ENCODE results near the gene TMEM9.

DNA sequence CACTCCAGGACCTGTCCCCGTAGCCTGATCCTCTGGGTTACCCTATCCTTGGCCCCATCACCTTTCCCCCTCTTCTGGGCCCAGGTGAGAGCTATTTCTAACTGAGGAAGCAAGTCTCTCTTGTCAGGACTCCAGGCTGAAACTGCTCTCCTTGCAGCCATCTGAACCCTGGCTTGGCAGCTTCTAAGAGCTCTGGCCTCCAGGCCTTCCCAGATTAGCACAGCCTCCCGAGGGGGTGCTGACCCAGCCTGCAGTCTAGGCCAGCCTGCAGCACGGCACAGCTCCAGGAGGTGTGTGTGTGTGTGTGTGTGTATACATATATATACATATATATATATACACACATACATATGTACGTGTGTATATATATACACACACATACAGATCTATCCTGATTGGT lies 59.4 kb downstream of the TMEM9 start:
- TF ChIP-seq, protein P1, sequence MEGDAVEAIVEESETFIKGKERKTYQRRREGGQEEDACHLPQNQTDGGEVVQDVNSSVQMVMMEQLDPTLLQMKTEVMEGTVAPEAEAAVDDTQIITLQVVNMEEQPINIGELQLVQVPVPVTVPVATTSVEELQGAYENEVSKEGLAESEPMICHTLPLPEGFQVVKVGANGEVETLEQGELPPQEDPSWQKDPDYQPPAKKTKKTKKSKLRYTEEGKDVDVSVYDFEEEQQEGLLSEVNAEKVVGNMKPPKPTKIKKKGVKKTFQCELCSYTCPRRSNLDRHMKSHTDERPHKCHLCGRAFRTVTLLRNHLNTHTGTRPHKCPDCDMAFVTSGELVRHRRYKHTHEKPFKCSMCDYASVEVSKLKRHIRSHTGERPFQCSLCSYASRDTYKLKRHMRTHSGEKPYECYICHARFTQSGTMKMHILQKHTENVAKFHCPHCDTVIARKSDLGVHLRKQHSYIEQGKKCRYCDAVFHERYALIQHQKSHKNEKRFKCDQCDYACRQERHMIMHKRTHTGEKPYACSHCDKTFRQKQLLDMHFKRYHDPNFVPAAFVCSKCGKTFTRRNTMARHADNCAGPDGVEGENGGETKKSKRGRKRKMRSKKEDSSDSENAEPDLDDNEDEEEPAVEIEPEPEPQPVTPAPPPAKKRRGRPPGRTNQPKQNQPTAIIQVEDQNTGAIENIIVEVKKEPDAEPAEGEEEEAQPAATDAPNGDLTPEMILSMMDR (IDR thresholded peaks at IDR 0.05), result no peak
- no peak for TF ChIP-seq POLR2AphosphoS5 (IDR thresholded peaks at IDR 0.05; ENCODE audit: low read depth, low read length)
